Body of pancreas (tissue), 4 donors: ENCODE data around the gene ULK1. TPM values are rescaled to one million over a fixed set of nuclear protein-coding genes. Genes with fewer than 3 reads are reported as not detected.

Experiments used
- ATAC-seq: fragments of 150-250 bp; one replicate; pipeline ENCODE4 v1.9.1; 2016
- DNase-seq, 4 donors: peaks; one replicate each; pipeline ENCODE4 v3.0.0-alpha.2; 2019
- H3K27ac ChIP-seq, 4 donors: fragments of 200-600 bp; sonication (generic); 1 replicate in 3 of 4; 2 replicates in 1 of 4; pipeline versions ENCODE4 v1.5.1 to v1.6.1; 2016 to 2019; ENCODE audit warnings: mild to moderate bottlenecking in 1 of 4, mixed read lengths in 1 of 4, moderate library complexity in 1 of 4
- H3K27me3 ChIP-seq, 2 donors: fragments of 200-600 bp; sonication (generic); one replicate each; pipeline ENCODE4 v1.6.0; 2016; ENCODE audit warnings: mild to moderate bottlenecking in 1 of 2
- H3K36me3 ChIP-seq, 2 donors: fragments of 200-600 bp; sonication (generic); replicated peaks in 1 of 2; 2 replicates each; pipeline ENCODE4 v1.5.1; 2016; ENCODE audit warnings: low read depth in 2 of 2; ENCODE audit not compliant: insufficient read depth in 1 of 2
- H3K4me1 ChIP-seq: fragments of 200-600 bp; sonication (generic); one replicate; pipeline ENCODE4 v1.6.0; 2016
- H3K4me3 ChIP-seq, 2 donors: fragments of 200-600 bp; sonication (generic); 1 replicate in 1 of 2; 2 replicates in 1 of 2; pipeline ENCODE4 v1.5.1; 2016 to 2019
- H3K9me3 ChIP-seq, 3 donors: fragments of 200-600 bp; sonication (generic); 1 replicate in 2 of 3; 2 replicates in 1 of 3; pipeline ENCODE4 v1.5.1; 2016
- POLR2A ChIP-seq, 3 donors: fragments of 450-650 bp; IDR thresholded peaks; one replicate each; pipeline ENCODE4 v1.6.1; 2016; ENCODE audit warnings: antibody characterized with exemption in 3 of 3, mild to moderate bottlenecking in 2 of 3
- WGBS, 2 donors: methylation state at CpG; one replicate each; pipeline ENCODE4 v1.1.5; 2017; 5-methylcytosine and 5-hydroxymethylcytosine counted together
- intact Hi-C: fragments of 100-400 bp; cut with DNase I; formaldehyde crosslinking; loops from one replicate; pipeline ENCODE4 v1.15.1; 2023
- total RNA-seq, 2 donors: library from RNA; depleted of rRNA; stranded (reverse); fragments of >200 nt; gene quantifications; one replicate each; pipeline ENCODE4 v1.1.0, GENCODE V29; 2016
- TF ChIP-seq, protein P1 (sequence below), 7 experiments: fragments of 450-650 bp in 4 of 7; fragments of 200-600 bp in 3 of 7; sonication (generic) in 3 of 7; IDR thresholded peaks; one replicate each; pipeline ENCODE4 v1.5.1; 2016 to 2019; ENCODE audit warnings: antibody characterized with exemption in 7 of 7

Gene ULK1
- total RNA-seq, 2 donors from 2014 or later, result 29.1 to 59.3 TPM

DNA sequence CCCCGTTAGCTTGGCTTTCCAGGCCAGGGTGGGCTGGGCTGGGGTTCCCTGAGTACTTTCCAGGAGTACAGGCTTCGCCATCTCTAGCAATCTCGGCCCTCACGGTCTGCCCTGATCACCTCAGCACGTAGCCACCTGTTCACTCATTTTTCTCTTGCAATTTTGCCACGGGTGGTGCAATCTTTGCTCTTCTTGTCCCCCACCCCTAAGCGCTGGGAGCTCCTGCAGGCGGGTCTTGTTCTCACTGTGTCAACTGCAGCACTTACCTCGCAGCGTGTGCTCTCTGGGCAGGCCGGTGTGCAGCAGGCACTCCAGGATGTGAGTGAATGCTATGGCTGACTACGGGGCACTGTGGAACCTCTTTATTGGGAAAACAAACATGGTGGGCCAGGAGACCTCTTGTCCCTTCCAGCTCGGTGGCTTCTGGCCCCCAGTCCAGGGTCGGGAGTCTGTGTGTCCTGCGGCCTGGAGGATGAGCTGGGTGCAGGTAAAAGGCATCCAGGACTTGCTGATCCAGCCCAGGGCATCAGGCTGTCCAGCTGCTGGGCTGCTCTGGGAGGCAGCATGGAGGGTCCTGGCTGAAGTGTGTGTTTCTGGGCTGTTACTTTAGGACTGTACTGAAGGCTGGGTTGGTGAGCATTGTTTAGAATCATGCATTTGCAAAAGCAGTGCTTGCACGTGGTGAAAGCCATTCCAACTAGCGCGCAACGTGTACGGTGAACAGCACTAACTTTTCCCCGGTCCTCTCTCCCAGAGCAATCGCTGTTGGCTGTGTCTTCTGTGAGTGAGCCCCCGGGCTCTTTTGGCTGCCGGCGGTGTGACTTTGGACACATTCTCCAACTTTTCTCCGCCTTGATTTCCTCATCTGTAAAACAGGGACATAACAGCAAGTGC, 1.5 kb upstream of the ULK1 start:
- peak overlapping the region in 1 of 4 donors; percentile 100 for H3K27ac ChIP-seq
- 75 to 78% methylated on average over 21 to 25 of the region's 26 CpGs for WGBS, 2 donors
- H3K4me1 ChIP-seq, result peaks cover 21% of the 10 kb centered on the region
- H3K36me3 ChIP-seq, result no peaks in the 10 kb centered on the region
- TF ChIP-seq, protein P1, sequence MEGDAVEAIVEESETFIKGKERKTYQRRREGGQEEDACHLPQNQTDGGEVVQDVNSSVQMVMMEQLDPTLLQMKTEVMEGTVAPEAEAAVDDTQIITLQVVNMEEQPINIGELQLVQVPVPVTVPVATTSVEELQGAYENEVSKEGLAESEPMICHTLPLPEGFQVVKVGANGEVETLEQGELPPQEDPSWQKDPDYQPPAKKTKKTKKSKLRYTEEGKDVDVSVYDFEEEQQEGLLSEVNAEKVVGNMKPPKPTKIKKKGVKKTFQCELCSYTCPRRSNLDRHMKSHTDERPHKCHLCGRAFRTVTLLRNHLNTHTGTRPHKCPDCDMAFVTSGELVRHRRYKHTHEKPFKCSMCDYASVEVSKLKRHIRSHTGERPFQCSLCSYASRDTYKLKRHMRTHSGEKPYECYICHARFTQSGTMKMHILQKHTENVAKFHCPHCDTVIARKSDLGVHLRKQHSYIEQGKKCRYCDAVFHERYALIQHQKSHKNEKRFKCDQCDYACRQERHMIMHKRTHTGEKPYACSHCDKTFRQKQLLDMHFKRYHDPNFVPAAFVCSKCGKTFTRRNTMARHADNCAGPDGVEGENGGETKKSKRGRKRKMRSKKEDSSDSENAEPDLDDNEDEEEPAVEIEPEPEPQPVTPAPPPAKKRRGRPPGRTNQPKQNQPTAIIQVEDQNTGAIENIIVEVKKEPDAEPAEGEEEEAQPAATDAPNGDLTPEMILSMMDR (IDR thresholded peaks at IDR 0.05), result no peak
- TF ChIP-seq POLR2A (IDR thresholded peaks at IDR 0.05), result no peak
- no peak overlapping the region for H3K4me3 ChIP-seq
- intact Hi-C loops, result no loop called here
- ATAC-seq (no peak), DNase-seq (no peak)
- no peaks in the 10 kb centered on the region for H3K9me3 ChIP-seq
- H3K27me3 ChIP-seq, result no peaks in the 10 kb centered on the region

DNA sequence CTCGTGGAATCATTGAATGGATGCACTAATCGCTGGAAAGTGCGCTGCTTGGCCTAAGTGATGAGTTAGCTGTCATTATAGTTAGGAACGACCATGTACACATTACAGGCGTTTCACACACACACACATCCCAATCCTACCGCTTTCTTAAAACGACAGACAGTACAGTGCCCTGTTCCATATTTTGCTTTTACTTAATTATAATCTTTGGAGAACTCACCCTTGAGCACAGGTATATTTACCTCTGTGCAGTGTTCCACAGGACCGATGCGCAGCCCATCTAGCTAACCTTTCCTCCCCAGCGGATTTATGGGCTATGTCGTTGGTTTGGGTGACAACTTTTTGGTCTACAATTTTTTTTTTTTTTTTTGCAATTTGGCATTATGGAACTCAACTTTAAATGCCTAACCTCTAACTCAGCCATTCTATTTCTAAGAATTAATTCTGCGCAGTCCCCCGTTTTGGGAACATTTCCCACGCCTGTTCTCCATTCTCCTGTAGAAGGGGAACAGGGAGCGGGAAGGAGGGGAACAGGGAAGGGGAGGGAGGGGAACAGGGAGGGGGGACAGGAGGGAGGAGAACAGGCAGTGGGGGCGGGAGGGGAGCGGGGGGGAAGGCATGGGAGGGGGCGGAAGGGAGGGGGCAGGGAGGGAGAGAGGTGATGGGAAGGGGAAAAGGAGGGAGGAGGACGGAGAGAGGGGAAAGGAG, 663 bp upstream of the ULK1 start:
- H3K4me3 ChIP-seq, result no peak overlapping the region
- no peaks in the 10 kb centered on the region for H3K9me3 ChIP-seq
- no peaks in the 10 kb centered on the region for H3K36me3 ChIP-seq
- TF ChIP-seq, protein P1 (IDR thresholded peaks at IDR 0.05), result no peak
- TF ChIP-seq POLR2A (IDR thresholded peaks at IDR 0.05), result no peak
- DNase-seq (no peak), ATAC-seq (no peak)
- peak overlapping the region in 3 of 4 donors; percentile 39 to 100 (median 98) for H3K27ac ChIP-seq
- 36 to 41% methylated on average over 16 to 18 of the region's 19 CpGs for WGBS, 2 donors
- intact Hi-C loops, result no loop called here
- no peaks in the 10 kb centered on the region for H3K27me3 ChIP-seq
- peaks cover 29% of the 10 kb centered on the region for H3K4me1 ChIP-seq

GRCh38 chr12:131894981-131895639, 688 bp downstream of the ULK1 start:
- H3K4me1 ChIP-seq, result peaks cover 42% of the 10 kb centered on the region
- ATAC-seq, result no peak
- no peaks in the 10 kb centered on the region for H3K36me3 ChIP-seq
- DNase-seq, result peak in 1 of 4 donors; percentile 21
- intact Hi-C loops, result no loop called here
- H3K4me3 ChIP-seq, result peak overlapping the region; percentile 3 to 63
- 1 to 2% methylated on average over 16 to 48 of the region's 54 CpGs for WGBS, 2 donors
- no peaks in the 10 kb centered on the region for H3K27me3 ChIP-seq
- TF ChIP-seq, protein P1 (IDR thresholded peaks at IDR 0.05), result no peak
- TF ChIP-seq POLR2A (IDR thresholded peaks at IDR 0.05), result no peak
- peak overlapping the region; percentile 98 to 100 (median 100) for H3K27ac ChIP-seq
- H3K9me3 ChIP-seq, result no peaks in the 10 kb centered on the region

GRCh38 chr12:131895640-131896079, 1.2 kb downstream of the ULK1 start:
- DNase-seq, result peak in 3 of 4 donors; percentile 48 to 54 (median 54)
- H3K4me1 ChIP-seq, result peaks cover 48% of the 10 kb centered on the region
- no peaks in the 10 kb centered on the region for H3K36me3 ChIP-seq
- H3K27ac ChIP-seq, result peak overlapping the region; percentile 98 to 100 (median 100)
- no peaks in the 10 kb centered on the region for H3K9me3 ChIP-seq
- 0 to 1% methylated on average over 4 to 12 of the region's 12 CpGs for WGBS, 2 donors
- H3K27me3 ChIP-seq, result no peaks in the 10 kb centered on the region
- intact Hi-C loops, result no loop called here
- no peak for ATAC-seq
- peak overlapping the region; percentile 3 to 63 for H3K4me3 ChIP-seq
- TF ChIP-seq POLR2A (IDR thresholded peaks at IDR 0.05), result no peak
- TF ChIP-seq, protein P1 (IDR thresholded peaks at IDR 0.05), result peak in 1 of 7 experiments; percentile 9
